NCI-H2107 treated with DMSO at 0.1 percent for 48 hours (cell line): ENCODE data around the gene PAK3.

ENCODE experiments used
- DNase-seq: peaks from one replicate; lab custom pipeline; 2025; ENCODE audit not compliant: unreplicated experiment; lab: John Stamatoyannopoulos, UW

Gene PAK3

GRCh38 chrX:111257733-111258132 is 161.7 kb downstream of the PAK3 start:
- DNase-seq: no peak

- no peak for DNase-seq
Measured at GRCh38 chrX:111259559-111259958, 163.6 kb downstream of the PAK3 start.

GRCh38 chrX:111260451-111260850 is 164.5 kb downstream of the PAK3 start:
- no peak for DNase-seq

GRCh38 chrX:111262086-111262485 is 166.1 kb downstream of the PAK3 start:
- DNase-seq: no peak

GRCh38 chrX:111264385-111264784 is 168.4 kb downstream of the PAK3 start:
- DNase-seq: no peak

- DNase-seq: no peak
Measured at GRCh38 chrX:111265486-111265885, 169.5 kb downstream of the PAK3 start.

GRCh38 chrX:111268506-111268905 is 172.5 kb downstream of the PAK3 start:
- DNase-seq: no peak

GRCh38 chrX:111270339-111270738 is 174.3 kb downstream of the PAK3 start, which contains the start of gene CAPN6:
CAPN6 (minus strand) TSS chrX:111270483; CDS start chrX:111263936, 6,547 bp downstream.
- DNase-seq: no peak
